GM12873 (cell line): ENCODE measurements around the gene VPS39.

Experiments
- CTCF ChIP-seq: IDR thresholded peaks from 2 replicates; pipeline ENCODE4 v1.5.1; 2012; ENCODE audit warnings: low read depth, mild to moderate bottlenecking, moderate library complexity, low read length, control low read depth; ENCODE audit not compliant: insufficient read depth; ENCODE audit errors: missing control alignments

The VPS39 gene

GRCh38 chr15:42207674-42208579 is at the start of gene VPS39:
TSS of gene VPS39 (minus strand) at chr15:42208304. CDS start at chr15:42208153, 151 bp downstream.
- TF ChIP-seq CTCF, result no peak

GRCh38 chr15:42253300-42253699 is 45.2 kb upstream of the VPS39 start:
- no peak for TF ChIP-seq CTCF

- no peak for TF ChIP-seq CTCF
These were observed 32.7 kb upstream of the VPS39 start for GRCh38 chr15:42240823-42241222.

GRCh38 chr15:42239528-42240182 is 31.6 kb upstream of the VPS39 start:
- no peak for TF ChIP-seq CTCF

GRCh38 chr15:42233107-42233506 is 25.0 kb upstream of the VPS39 start:
- TF ChIP-seq CTCF, result no peak

- TF ChIP-seq CTCF, result no peak
These were observed 24.5 kb upstream of the VPS39 start for GRCh38 chr15:42232606-42233005.

GRCh38 chr15:42231088-42231487 is 23.0 kb upstream of the VPS39 start:
- no peak for TF ChIP-seq CTCF
